WTC11 (cell line): ENCODE results near the gene WDSUB1. TPM values are rescaled to one million over a fixed set of nuclear protein-coding genes. Genes with fewer than 3 reads are reported as not detected.

ENCODE experiments used
- microRNA-seq: library from miRNA; unstranded; fragments of <30 nt; microRNA quantifications from one replicate; pipeline ENCODE4 v1.2.0, GENCODE V29; 2022; ENCODE audit warnings: borderline number of aligned reads
- total RNA-seq: library from RNA; stranded (reverse); gene quantifications from 3 replicates; pipeline ENCODE4 v1.2.3, GENCODE V29; 2021

Gene WDSUB1
- total RNA-seq, 1 experiment from 2014 or later: 5.8 TPM

Small RNA genes within 50 kb of the gene (microRNA-seq; reads per million reads assigned to microRNA genes)
- gene MIR6888: not detected
